MCF 10A (cell line): ENCODE measurements around the gene ETV2. TPM values are rescaled to one million over a fixed set of nuclear protein-coding genes. Genes with fewer than 3 reads are reported as not detected.
"Not testable (repeated sequence)": the region's sequence is repeated elsewhere in the genome, so short reads cannot be mapped to it uniquely, and the experiment has no call there.

ENCODE experiments used
- Bru-seq: library from RNA; stranded (reverse); fragments of 400-500 nt; gene quantifications from one replicate; lab custom pipeline; 2021; lab: Mats Ljungman, UMichigan
- BruChase-seq, 2 experiments: library from RNA; stranded (reverse); fragments of 400-500 nt; gene quantifications; one replicate each; lab custom pipeline; 2021; lab: Mats Ljungman, UMichigan
- BruUV-seq: library from RNA; stranded (reverse); fragments of 400-500 nt; replicated peaks from 2 replicates; lab custom pipeline; 2021; lab: Mats Ljungman, UMichigan
- CTCF ChIA-PET: fragments of 300-600 bp; sonication (Branson Sonifier 250); formaldehyde crosslinking; extraction: SDS; loops from one replicate; lab custom pipeline; 2021; ENCODE audit warnings: antibody characterized with exemption, inconsistent platforms; lab: Yijun Ruan, JAX
- POLR2A ChIA-PET: fragments of 300-600, 350-650 bp; sonication (Branson Sonifier 250); formaldehyde crosslinking; extraction: SDS; loops from one replicate; lab custom pipeline; 2020; ENCODE audit warnings: antibody characterized with exemption, inconsistent platforms; lab: Yijun Ruan, JAX
- DNase-seq: peaks from one replicate; pipeline ENCODE4 v3.0.0-alpha.2; 2018; ENCODE audit not compliant: unreplicated experiment
- H3K27ac Mint-ChIP-seq: one replicate; pipeline ENCODE4 v1.8.0; 2022; ENCODE audit warnings: mild to moderate bottlenecking, low read depth, mixed read lengths; ENCODE audit not compliant: unreplicated experiment
- H3K27me3 Mint-ChIP-seq: one replicate; pipeline ENCODE4 v1.8.0; 2022; ENCODE audit warnings: mixed read lengths; ENCODE audit not compliant: insufficient read depth, unreplicated experiment
- H3K36me3 Mint-ChIP-seq: one replicate; pipeline ENCODE4 v1.8.0; 2022; ENCODE audit warnings: mild to moderate bottlenecking, moderate library complexity, mixed read lengths; ENCODE audit not compliant: insufficient read depth, unreplicated experiment
- H3K4me1 Mint-ChIP-seq: one replicate; pipeline ENCODE4 v1.8.0; 2022; ENCODE audit warnings: mixed read lengths; ENCODE audit not compliant: insufficient read depth, unreplicated experiment
- H3K4me3 Mint-ChIP-seq: one replicate; pipeline ENCODE4 v1.8.0; 2022; ENCODE audit warnings: mild to moderate bottlenecking, moderate library complexity, mixed read lengths; ENCODE audit not compliant: unreplicated experiment
- H3K9me3 Mint-ChIP-seq: one replicate; pipeline ENCODE4 v1.8.0; 2022; ENCODE audit warnings: mixed read lengths; ENCODE audit not compliant: unreplicated experiment
- intact Hi-C: fragments of 100-400 bp; cut with micrococcal nuclease; formaldehyde crosslinking; loops from 2 replicates; pipeline ENCODE4 v1.14.1; 2022
- long read RNA-seq: library from polyadenylated mRNA; stranded (forward); transcript quantifications from one replicate; pipeline ENCODE4 v2.0.0, GENCODE V29; 2022
- total RNA-seq: library from RNA; stranded (reverse); gene quantifications from 2 replicates; pipeline ENCODE4 v1.2.3, GENCODE V29; 2022
- TF ChIP-seq, protein P1 (sequence below): fragments of 200-600 bp; IDR thresholded peaks from one replicate; pipeline ENCODE4 v1.8.0; 2022; ENCODE audit warnings: antibody characterized with exemption, mild to moderate bottlenecking; ENCODE audit not compliant: unreplicated experiment

Gene ETV2, protein sequence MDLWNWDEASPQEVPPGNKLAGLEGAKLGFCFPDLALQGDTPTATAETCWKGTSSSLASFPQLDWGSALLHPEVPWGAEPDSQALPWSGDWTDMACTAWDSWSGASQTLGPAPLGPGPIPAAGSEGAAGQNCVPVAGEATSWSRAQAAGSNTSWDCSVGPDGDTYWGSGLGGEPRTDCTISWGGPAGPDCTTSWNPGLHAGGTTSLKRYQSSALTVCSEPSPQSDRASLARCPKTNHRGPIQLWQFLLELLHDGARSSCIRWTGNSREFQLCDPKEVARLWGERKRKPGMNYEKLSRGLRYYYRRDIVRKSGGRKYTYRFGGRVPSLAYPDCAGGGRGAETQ
- total RNA-seq, result 0.44 and 1.0 TPM in 2 replicates
- percentile 5 among the genes with signal in this experiment for Bru-seq, nascent RNA
- percentile 26 among the genes with signal in this experiment for BruChase-seq, experiment 1, labeled RNA remaining after a 6-hour chase
- BruChase-seq, experiment 2, labeled RNA remaining after a 2-hour chase, result percentile 14 among the genes with signal in this experiment
- long read RNA-seq, partial matches to known transcripts, result 2 of 3 reads
- long read RNA-seq, other reads (novel, unspliced or antisense), result 0 of 3 reads

DNA sequence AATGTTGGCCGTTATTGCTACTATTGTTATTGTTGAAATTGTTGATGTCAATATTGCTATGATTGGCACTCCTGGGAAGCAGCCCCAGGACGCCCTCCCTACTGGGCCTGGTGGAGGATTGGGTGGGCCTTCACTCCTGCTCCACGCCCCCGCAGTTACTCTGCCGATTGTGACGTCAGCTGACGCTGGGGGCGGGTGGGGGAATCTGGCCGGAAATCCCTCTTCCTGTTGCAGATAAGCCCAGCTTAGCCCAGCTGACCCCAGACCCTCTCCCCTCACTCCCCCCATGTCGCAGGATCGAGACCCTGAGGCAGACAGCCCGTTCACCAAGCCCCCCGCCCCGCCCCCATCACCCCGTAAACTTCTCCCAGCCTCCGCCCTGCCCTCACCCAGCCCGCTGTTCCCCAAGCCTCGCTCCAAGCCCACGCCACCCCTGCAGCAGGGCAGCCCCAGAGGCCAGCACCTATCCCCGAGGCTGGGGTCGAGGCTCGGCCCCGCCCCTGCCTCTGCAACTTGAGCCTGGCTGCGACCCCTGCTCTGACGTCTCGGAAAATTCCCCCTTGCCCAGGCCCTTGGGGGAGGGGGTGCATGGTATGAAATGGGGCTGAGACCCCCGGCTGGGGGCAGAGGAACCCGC is at the start of gene ETV2:
TSS of gene ETV2 (plus strand) at position 231 of the 637 bp plus-strand sequence. CDS start 716 bp downstream, outside the sequence.
- CTCF ChIA-PET, result interaction anchor here (0.6 kb wide), 1 partner anchor 1141 kb away, joined by 3 read pairs; no protein-coding TSS in a partner anchor
- TF ChIP-seq, protein P1, sequence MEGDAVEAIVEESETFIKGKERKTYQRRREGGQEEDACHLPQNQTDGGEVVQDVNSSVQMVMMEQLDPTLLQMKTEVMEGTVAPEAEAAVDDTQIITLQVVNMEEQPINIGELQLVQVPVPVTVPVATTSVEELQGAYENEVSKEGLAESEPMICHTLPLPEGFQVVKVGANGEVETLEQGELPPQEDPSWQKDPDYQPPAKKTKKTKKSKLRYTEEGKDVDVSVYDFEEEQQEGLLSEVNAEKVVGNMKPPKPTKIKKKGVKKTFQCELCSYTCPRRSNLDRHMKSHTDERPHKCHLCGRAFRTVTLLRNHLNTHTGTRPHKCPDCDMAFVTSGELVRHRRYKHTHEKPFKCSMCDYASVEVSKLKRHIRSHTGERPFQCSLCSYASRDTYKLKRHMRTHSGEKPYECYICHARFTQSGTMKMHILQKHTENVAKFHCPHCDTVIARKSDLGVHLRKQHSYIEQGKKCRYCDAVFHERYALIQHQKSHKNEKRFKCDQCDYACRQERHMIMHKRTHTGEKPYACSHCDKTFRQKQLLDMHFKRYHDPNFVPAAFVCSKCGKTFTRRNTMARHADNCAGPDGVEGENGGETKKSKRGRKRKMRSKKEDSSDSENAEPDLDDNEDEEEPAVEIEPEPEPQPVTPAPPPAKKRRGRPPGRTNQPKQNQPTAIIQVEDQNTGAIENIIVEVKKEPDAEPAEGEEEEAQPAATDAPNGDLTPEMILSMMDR, result no peak
- DNase-seq, result no peak
- no TSS peak for BruUV-seq
- Mint-ChIP-seq H3K36me3 (peaks cover 14% of the 10 kb centered on the region), H3K27me3 (no peaks in the 10 kb centered on the region), H3K9me3 (no peaks in the 10 kb centered on the region), H3K4me1 (peaks cover 13% of the 10 kb centered on the region), H3K27ac (no peak within 1 kb of the TSS), H3K4me3 (peak within 1 kb of the TSS; percentile 76)
- POLR2A ChIA-PET, result interaction anchor here (3.5 kb wide), 1 partner anchor 13 kb away, joined by 24 read pairs; the partner anchor contains the start of gene RBM42
- intact Hi-C loops, result loop anchor here (2.0 kb wide), 1 partner anchor 131 kb away; no protein-coding TSS in a partner anchor

DNA sequence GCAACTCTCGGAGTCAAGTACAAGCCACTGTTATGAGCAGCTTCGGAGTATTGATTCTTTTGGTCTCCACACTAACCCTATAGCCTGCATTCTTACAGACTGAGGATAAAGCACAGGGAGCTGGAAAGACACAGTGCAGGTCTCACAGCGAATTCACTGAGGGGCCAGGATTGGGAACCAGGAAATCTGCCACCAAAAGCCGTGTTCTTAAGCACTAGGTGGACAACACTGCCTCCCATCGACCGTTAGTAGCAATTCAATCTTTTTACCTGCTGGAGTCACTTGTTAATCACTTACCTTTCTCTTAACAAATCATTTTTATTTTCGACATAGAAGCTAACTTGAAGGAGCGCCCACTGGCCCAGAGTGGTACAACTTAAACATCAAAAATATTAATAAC is 49.3 kb upstream of the ETV2 start:
- BruUV-seq, result no TSS peak
- no peaks in the 10 kb centered on the region for H3K36me3 Mint-ChIP-seq

DNA sequence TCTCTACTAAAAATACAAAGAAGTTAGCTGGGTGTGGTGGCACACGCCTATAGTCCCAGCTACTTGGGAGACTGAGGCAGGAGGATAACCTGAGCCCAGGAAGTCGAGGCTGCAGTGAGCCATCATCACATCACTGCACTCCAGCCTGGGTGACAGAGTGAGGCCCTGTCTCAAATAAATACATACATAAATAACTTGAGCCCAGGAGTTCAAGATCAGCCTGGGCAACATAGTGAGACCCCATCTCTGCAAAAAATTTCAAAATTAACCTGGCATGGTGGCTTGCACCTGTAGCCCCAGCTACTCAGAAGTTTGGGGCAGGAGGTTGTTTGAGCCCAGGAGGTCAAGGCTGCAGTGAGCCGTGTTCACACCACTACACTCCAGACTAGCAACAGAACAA is 46.5 kb upstream of the ETV2 start:
- CTCF ChIA-PET, result interaction anchor here (0.7 kb wide), 1 partner anchor 419 kb away, joined by 4 read pairs; no protein-coding TSS in a partner anchor
- H3K27ac Mint-ChIP-seq, H3K4me1 Mint-ChIP-seq, H3K9me3 Mint-ChIP-seq, H3K4me3 Mint-ChIP-seq, intact Hi-C loops, BruUV-seq, POLR2A ChIA-PET, DNase-seq, H3K36me3 Mint-ChIP-seq: not testable (repeated sequence)
- peaks cover 17% of the 10 kb centered on the region for H3K27me3 Mint-ChIP-seq

More for the DNA sequence above, 49.3 kb upstream of the ETV2 start:
- Mint-ChIP-seq H3K4me3 (no peak overlapping the region), H3K27ac (no peak overlapping the region), H3K27me3 (peaks cover 11% of the 10 kb centered on the region), H3K4me1 (no peaks in the 10 kb centered on the region), H3K9me3 (no peaks in the 10 kb centered on the region)
- ChIA-PET CTCF (interaction anchor here (0.6 to 3.4 kb wide), 12 partner anchors 8 to 329 kb away, joined by 3 to 15 read pairs (median 6); partner anchors contain the start of gene DMKN), POLR2A (no interaction called here)
- TF ChIP-seq, protein P1, result peak; percentile 54
- intact Hi-C loops, result no loop called here
- peak; percentile 61 for DNase-seq

DNA sequence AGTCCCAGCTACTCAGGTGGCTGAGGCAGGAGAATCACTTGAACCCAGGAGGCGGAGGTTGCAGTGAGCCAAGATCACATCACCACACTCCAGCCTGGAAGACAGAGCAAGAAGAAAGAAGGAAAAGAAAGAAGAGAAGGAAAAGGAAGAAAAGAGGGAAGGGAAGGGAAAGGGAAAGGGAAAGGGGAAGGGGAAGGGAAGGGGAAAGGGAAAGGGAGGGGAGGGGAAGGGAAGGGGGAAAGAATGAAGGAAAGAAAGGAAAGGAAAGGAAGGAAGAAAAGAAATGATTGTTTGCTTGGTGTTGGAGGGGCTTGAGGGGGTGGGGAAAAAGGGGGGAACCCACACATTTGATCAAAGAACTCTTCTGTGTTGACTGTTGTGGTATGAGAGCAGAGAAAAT is 45.6 kb upstream of the ETV2 start:
- Mint-ChIP-seq H3K4me3 (no peak overlapping the region), H3K4me1 (no peaks in the 10 kb centered on the region), H3K36me3 (no peaks in the 10 kb centered on the region), H3K27ac (no peak overlapping the region), H3K9me3 (no peaks in the 10 kb centered on the region), H3K27me3 (peaks cover 17% of the 10 kb centered on the region)
- TF ChIP-seq, protein P1, result no peak
- intact Hi-C loops, result no loop called here
- ChIA-PET CTCF (interaction anchor here (0.7 kb wide), 1 partner anchor 666 kb away, joined by 3 read pairs; no protein-coding TSS in a partner anchor), POLR2A (no interaction called here)
- BruUV-seq, result no TSS peak
- no peak for DNase-seq
